K562 (cell line): Measurements from ENCODE around the gene WDR90. TPM values are rescaled to one million over a fixed set of nuclear protein-coding genes. Genes with fewer than 3 reads are reported as not detected.

Experiments used
- ATAC-seq: fragments of 200-7000 bp; cut with Tn5 transposase; 3 replicates; pipeline ENCODE4 v1.9.1; 2020; ENCODE audit warnings: moderate library complexity
- BruUV-seq: library from RNA; stranded (reverse); fragments of 400-500 nt; replicated peaks from 2 replicates; lab custom pipeline; 2021; lab: Mats Ljungman, UMichigan
- CTCF ChIA-PET: fragments of 300-600 bp; formaldehyde crosslinking; extraction: SDS; loops from one replicate; lab custom pipeline; 2021; ENCODE audit warnings: low intra/inter-chr PET ratio; lab: Yijun Ruan, JAX
- POLR2A ChIA-PET: fragments of 300-600, 350-650 bp; sonication (Branson Sonifier 250); formaldehyde crosslinking; extraction: SDS; loops from one replicate; lab custom pipeline; 2021; ENCODE audit warnings: antibody characterized with exemption, inconsistent platforms; lab: Yijun Ruan, JAX
- DNase-seq, 4 experiments: peaks; one replicate each; pipeline versions ENCODE4 v3.0.0 to v3.0.0-alpha.2; 2011 to 2018; ENCODE audit warnings: low spot score in 3 of 4, mixed read lengths in 3 of 4; ENCODE audit errors: extremely low read depth in 1 of 4
- FAIRE-seq: peaks from 2 replicates; lab custom pipeline; 2011; peaks lifted over from hg19 to GRCh38; lab: Jason Lieb, UNC
- H2AFZ ChIP-seq: 2 replicates; pipeline ENCODE4 v1.6.0; 2011; ENCODE audit warnings: low read depth, low read length, control low read depth, inconsistent platforms
- H3K27ac ChIP-seq: fragments of 200-600 bp; 3 replicates; pipeline ENCODE4 v1.8.0; 2011; ENCODE audit warnings: low read depth, mild to moderate bottlenecking, control low read depth, inconsistent platforms, low read length, moderate library complexity, mixed read lengths; ENCODE audit errors: extremely low read depth
- H3K27me3 ChIP-seq, 2 experiments: fragments of 300-600 bp in 1 of 2; 2 replicates in 1 of 2; 3 replicates in 1 of 2; pipeline versions ENCODE4 v1.6.0 to v1.8.0; 2011; ENCODE audit warnings: inconsistent platforms in 2 of 2, low read length in 2 of 2, mild to moderate bottlenecking in 1 of 2, mixed read lengths in 1 of 2, moderate library complexity in 1 of 2; ENCODE audit not compliant: control insufficient read depth in 2 of 2, insufficient read depth in 2 of 2
- H3K36me3 ChIP-seq: fragments of 300-600 bp; 3 replicates; pipeline ENCODE4 v1.8.0; 2011; ENCODE audit warnings: mild to moderate bottlenecking, low read length, inconsistent platforms; ENCODE audit not compliant: control insufficient read depth, insufficient read depth
- H3K4me1 ChIP-seq, 2 experiments: fragments of 200-600 bp in 1 of 2; replicated peaks in 1 of 2; 2 replicates in 1 of 2; 3 replicates in 1 of 2; pipeline versions ENCODE4 v1.5.1 to v1.8.0; 2011; ENCODE audit warnings: inconsistent platforms in 2 of 2, low read length in 2 of 2, mild to moderate bottlenecking in 1 of 2, mixed read lengths in 1 of 2, moderate library complexity in 1 of 2; ENCODE audit not compliant: control insufficient read depth in 2 of 2, insufficient read depth in 2 of 2
- H3K4me2 ChIP-seq: 2 replicates; pipeline ENCODE4 v1.6.1; 2011; ENCODE audit warnings: low read length, control low read depth, inconsistent platforms, mixed read lengths; ENCODE audit not compliant: insufficient read depth
- H3K4me3 ChIP-seq: fragments of 200-600 bp; sonication (generic), shearing (Covaris generic); 2 replicates; pipeline ENCODE4 v1.5.1; 2016; ENCODE audit warnings: control low read depth, inconsistent platforms
- H3K79me2 ChIP-seq: fragments of 200-600 bp; 3 replicates; pipeline ENCODE4 v1.8.0; 2011; ENCODE audit warnings: low read length, inconsistent platforms; ENCODE audit not compliant: control insufficient read depth, insufficient read depth
- H3K9ac ChIP-seq, 2 experiments: 2 replicates each; pipeline versions ENCODE4 v1.6.0 to v1.6.1; 2011; ENCODE audit warnings: low read depth in 2 of 2, low read length in 2 of 2, control low read depth in 1 of 2, inconsistent platforms in 1 of 2, mild to moderate bottlenecking in 1 of 2, mixed read lengths in 1 of 2; ENCODE audit not compliant: insufficient read depth in 1 of 2
- H3K9me1 ChIP-seq: one replicate; pipeline ENCODE4 v1.6.0; 2011; ENCODE audit warnings: inconsistent platforms, mild to moderate bottlenecking, low read length, moderate library complexity; ENCODE audit not compliant: control insufficient read depth, insufficient read depth
- H3K9me3 ChIP-seq: replicated peaks from 2 replicates; pipeline ENCODE4 v1.5.1; 2011; ENCODE audit warnings: low read depth, low read length, inconsistent platforms; ENCODE audit not compliant: control insufficient read depth, insufficient read depth
- H4K20me1 ChIP-seq: replicated peaks from 2 replicates; pipeline ENCODE4 v1.6.1; 2011; ENCODE audit warnings: low read length, inconsistent platforms, mixed read lengths; ENCODE audit not compliant: control insufficient read depth, insufficient read depth
- POLR2A ChIP-seq: fragments of 450-650 bp; conservative IDR thresholded peaks from 2 replicates; pipeline ENCODE4 v1.6.1; 2016
- POLR3A ChIP-seq: IDR thresholded peaks from 2 replicates; pipeline ENCODE4 v1.6.1; 2011; ENCODE audit warnings: borderline replicate concordance, mild to moderate bottlenecking, moderate library complexity; ENCODE audit not compliant: insufficient read length, insufficient read depth; ENCODE audit errors: extremely low read depth
- PTTG1 ChIP-seq: fragments of 450-650 bp; IDR thresholded peaks from 2 replicates; pipeline ENCODE4 v1.6.1; 2016; ENCODE audit warnings: low read depth, mild to moderate bottlenecking, missing genetic modification characterization, missing compliant biosample characterization
- XRCC3 ChIP-seq: fragments of 450-650 bp; IDR thresholded peaks from 2 replicates; pipeline ENCODE4 v1.6.1; 2017; ENCODE audit warnings: mild to moderate bottlenecking, moderate library complexity
- ZNF263 ChIP-seq: sonication (generic); formaldehyde crosslinking; IDR thresholded peaks from 2 replicates; pipeline ENCODE4 v1.8.0; 2022; ENCODE audit warnings: mild to moderate bottlenecking, missing genetic modification reagents, borderline replicate concordance
- WGBS: fragments of 100-300 bp; shearing (Covaris generic); methylation state at CpG from one replicate; pipeline ENCODE4 v1.1.6; 2016; ENCODE audit warnings: low coverage, mixed read lengths; ENCODE audit not compliant: insufficient coverage; ENCODE audit errors: missing lambda C conversion rate; 5-methylcytosine and 5-hydroxymethylcytosine counted together
- in situ Hi-C: fragments of 300-500 bp; cut with MboI; formaldehyde crosslinking; loops from 4 replicates; pipeline ENCODE4 v1.15.0; 2018; ENCODE audit warnings: inconsistent platforms, mixed read lengths
- intact Hi-C: fragments of 100-400 bp; cut with micrococcal nuclease; formaldehyde crosslinking; loops from 2 replicates; pipeline ENCODE4 v1.14.2; 2022
- polyA plus RNA-seq, 8 experiments: library from polyadenylated mRNA; depleted of rRNA in 4 of 8; stranded (reverse) in 5 of 8; unstranded in 3 of 8; fragments of >200 nt; fragmentation: Nextera tagmentation in 2 of 8; fragmentation: Illumina TruSeq in 1 of 8; extraction: Ambion mirVana in 2 of 8; extraction: Trizol in 1 of 8; gene quantifications; 2 replicates each; pipeline versions ENCODE4 v1.2.1 to v1.2.3, GENCODE V29; 2011 to 2014; ENCODE audit warnings: inconsistent platforms in 1 of 8, missing spikeins in 1 of 8
- total RNA-seq, 7 experiments: library from RNA; depleted of rRNA in 6 of 7; stranded (reverse); fragments of >200 nt in 6 of 7; fragmentation: Illumina TruSeq in 2 of 7; extraction: Trizol in 2 of 7; gene quantifications; 2 replicates each; pipeline versions ENCODE4 v1.2.1 to v1.2.3, GENCODE V29; 2011 to 2021; ENCODE audit warnings: low replicate concordance in 1 of 7

The WDR90 gene
- total and polyA plus RNA-seq, 9 of the 15 experiments (the other 6 are each of a cell fraction or from before 2014, with no cell fraction given) = 0.44 to 12.6 (median 3.3) TPM

GRCh38 chr16:631808-632358 is 17.3 kb upstream of the WDR90 start:
- H3K9me1 ChIP-seq = no peaks in the 10 kb centered on the region
- intact Hi-C loops = no loop called here
- H3K36me3 ChIP-seq = peaks cover 40% of the 10 kb centered on the region; the same call in 1 of the 3 replicates
- peaks cover 18% of the 10 kb centered on the region for H3K79me2 ChIP-seq
- H3K9me3 ChIP-seq = no peaks in the 10 kb centered on the region
- peak; percentile 35 for FAIRE-seq
- in situ Hi-C loops = no loop called here
- no peak overlapping the region for H3K4me2 ChIP-seq
- H4K20me1 ChIP-seq = no peaks in the 10 kb centered on the region
- ChIA-PET POLR2A (interaction anchor here (0.9 kb wide), 1 partner anchor 43 kb away, joined by 3 read pairs; no protein-coding TSS in a partner anchor), CTCF (no interaction called here)
- no peak for ATAC-seq
- TF ChIP-seq PTTG1 (no peak), XRCC3 (no peak), ZNF263 (CRISPR knock-in tag) (0 out of 2 replicates have a peak, but pooled peaks have one; percentile 38), POLR3A (no peak), POLR2A (peak; percentile 46; the same call in 1 of the 2 replicates)
- no peak overlapping the region for H3K27ac ChIP-seq
- DNase-seq = no peak
- H3K4me3 ChIP-seq = no peak overlapping the region
- no peaks in the 10 kb centered on the region for H3K27me3 ChIP-seq
- H3K4me1 ChIP-seq = peaks cover 24 to 96% of the 10 kb centered on the region in 2 experiments
- no TSS peak for BruUV-seq
- H3K9ac ChIP-seq = no peak overlapping the region
- no peak overlapping the region for H2AFZ ChIP-seq
- 73% methylated on average over 5 of the region's 9 CpGs for WGBS
